Neural cell (in vitro differentiated cells): ENCODE data around the gene KCNA2.

Source experiments
- RAD21 ChIP-seq: fragments of 450-650 bp; conservative IDR thresholded peaks from 2 replicates; pipeline ENCODE4 v1.6.1; 2014; ENCODE audit warnings: antibody characterized with exemption, mild to moderate bottlenecking, moderate library complexity
- TAF1 ChIP-seq: IDR thresholded peaks from 2 replicates; pipeline ENCODE4 v1.6.1; 2012; ENCODE audit warnings: low read depth
- TF ChIP-seq, protein P1 (sequence below): fragments of 450-650 bp; IDR thresholded peaks from 2 replicates; pipeline ENCODE4 v1.5.1; 2014; ENCODE audit warnings: antibody characterized with exemption, mild to moderate bottlenecking, moderate library complexity; ENCODE audit not compliant: poor library complexity, severe bottlenecking

GRCh38 chr1:110628323-110629105 is 22.4 kb upstream of the KCNA2 start:
- TF ChIP-seq, protein P1, sequence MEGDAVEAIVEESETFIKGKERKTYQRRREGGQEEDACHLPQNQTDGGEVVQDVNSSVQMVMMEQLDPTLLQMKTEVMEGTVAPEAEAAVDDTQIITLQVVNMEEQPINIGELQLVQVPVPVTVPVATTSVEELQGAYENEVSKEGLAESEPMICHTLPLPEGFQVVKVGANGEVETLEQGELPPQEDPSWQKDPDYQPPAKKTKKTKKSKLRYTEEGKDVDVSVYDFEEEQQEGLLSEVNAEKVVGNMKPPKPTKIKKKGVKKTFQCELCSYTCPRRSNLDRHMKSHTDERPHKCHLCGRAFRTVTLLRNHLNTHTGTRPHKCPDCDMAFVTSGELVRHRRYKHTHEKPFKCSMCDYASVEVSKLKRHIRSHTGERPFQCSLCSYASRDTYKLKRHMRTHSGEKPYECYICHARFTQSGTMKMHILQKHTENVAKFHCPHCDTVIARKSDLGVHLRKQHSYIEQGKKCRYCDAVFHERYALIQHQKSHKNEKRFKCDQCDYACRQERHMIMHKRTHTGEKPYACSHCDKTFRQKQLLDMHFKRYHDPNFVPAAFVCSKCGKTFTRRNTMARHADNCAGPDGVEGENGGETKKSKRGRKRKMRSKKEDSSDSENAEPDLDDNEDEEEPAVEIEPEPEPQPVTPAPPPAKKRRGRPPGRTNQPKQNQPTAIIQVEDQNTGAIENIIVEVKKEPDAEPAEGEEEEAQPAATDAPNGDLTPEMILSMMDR = no peak
- no peak for TF ChIP-seq RAD21
- TF ChIP-seq TAF1 = no peak
